GM19463 (cell line): ENCODE results near the gene HESX1.

Source experiments
- ATAC-seq: cut with Tn5 transposase; IDR thresholded peaks from one replicate; pipeline ENCODE4 v1.9.1; 2021; ENCODE audit warnings: mild to moderate bottlenecking, moderate library complexity; ENCODE audit not compliant: unreplicated experiment

The HESX1 gene

GRCh38 chr3:57150113-57150581 lies 49.6 kb downstream of the HESX1 start:
- no peak for ATAC-seq
